ENCODE measurements around the gene PSMC6.

GRCh38 chr14:52729925-52730708 lies 23.1 kb downstream of the PSMC6 start, which contains the start of gene STYX:
- no peak for TF ChIP-seq PATZ1 (CRISPR knock-in tag; IDR thresholded peaks at IDR 0.05; ENCODE audit: borderline replicate concordance)
- no peak for TF ChIP-seq CSRNP3 (CRISPR knock-in tag; IDR thresholded peaks at IDR 0.05)
- no peak for TF ChIP-seq ZFP30 (CRISPR knock-in tag; IDR thresholded peaks at IDR 0.05)
- no peak for TF ChIP-seq BACH2 (CRISPR knock-in tag; IDR thresholded peaks at IDR 0.05; ENCODE audit: borderline replicate concordance)
- no peak for TF ChIP-seq ISL1 (CRISPR knock-in tag; IDR thresholded peaks at IDR 0.05)
- no peak for TF ChIP-seq TSHZ2 (CRISPR knock-in tag; IDR thresholded peaks at IDR 0.05)
- TF ChIP-seq ZFP3 (CRISPR knock-in tag; IDR thresholded peaks at IDR 0.05), result no peak
- no peak for TF ChIP-seq RARB (CRISPR knock-in tag; IDR thresholded peaks at IDR 0.05)
- no peak for TF ChIP-seq ARNTL (CRISPR knock-in tag; IDR thresholded peaks at IDR 0.05; ENCODE audit: borderline replicate concordance, low read depth)
- no peak for TF ChIP-seq ZNF565 (CRISPR knock-in tag; conservative IDR thresholded peaks at IDR 0.05; ENCODE audit: low read depth)
- no peak for TF ChIP-seq TOX (CRISPR knock-in tag; IDR thresholded peaks at IDR 0.05; ENCODE audit: borderline replicate concordance)
- TF ChIP-seq ZNF70 (CRISPR knock-in tag; IDR thresholded peaks at IDR 0.05), result no peak
